WTC11 (cell line): Measurements from ENCODE around the gene MMP24. TPM values are rescaled to one million over a fixed set of nuclear protein-coding genes. Genes with fewer than 3 reads are reported as not detected.

Experiments used
- ATAC-seq: fragments of 200-7000 bp; cut with Tn5 transposase; 2 replicates; pipeline ENCODE4 v1.10.0; 2021; ENCODE audit warnings: mild to moderate bottlenecking, moderate library complexity
- CTCF ChIA-PET: fragments of 300-600 bp; sonication (Branson Sonifier 250); formaldehyde crosslinking; loops from one replicate; lab custom pipeline; 2021; ENCODE audit warnings: antibody characterized with exemption; lab: Charles Lee
- POLR2A ChIA-PET: fragments of 350-600 bp; sonication (Branson Sonifier 250); formaldehyde crosslinking; loops from one replicate; lab custom pipeline; 2021; ENCODE audit warnings: antibody characterized with exemption; lab: Charles Lee
- DNase-seq: peaks from one replicate; pipeline ENCODE4 v3.0.0; 2021; ENCODE audit warnings: low spot score
- H3K27ac Mint-ChIP-seq: 2 replicates; pipeline ENCODE4 v1.8.0; 2021; ENCODE audit warnings: mixed read lengths
- H3K27me3 Mint-ChIP-seq: 2 replicates; pipeline ENCODE4 v1.8.0; 2021; ENCODE audit warnings: low read depth, mild to moderate bottlenecking, moderate library complexity, mixed read lengths
- H3K36me3 Mint-ChIP-seq: 2 replicates; pipeline ENCODE4 v1.8.0; 2021; ENCODE audit warnings: mixed read lengths
- H3K4me1 Mint-ChIP-seq: 2 replicates; pipeline ENCODE4 v1.8.0; 2022; ENCODE audit warnings: mixed read lengths
- H3K4me3 Mint-ChIP-seq: 2 replicates; pipeline ENCODE4 v1.8.0; 2021; ENCODE audit warnings: mild to moderate bottlenecking, moderate library complexity, mixed read lengths
- H3K9me3 Mint-ChIP-seq: 2 replicates; pipeline ENCODE4 v1.8.0; 2021; ENCODE audit warnings: mixed read lengths
- CREM ChIP-seq: sonication (generic); formaldehyde crosslinking; IDR thresholded peaks from 2 replicates; pipeline ENCODE4 v1.8.1; 2022; ENCODE audit warnings: mild to moderate bottlenecking, missing genetic modification reagents, moderate library complexity
- FOXJ3 ChIP-seq: sonication (generic); formaldehyde crosslinking; IDR thresholded peaks from 2 replicates; pipeline ENCODE4 v1.9.0; 2021; ENCODE audit warnings: missing genetic modification reagents, mild to moderate bottlenecking, borderline replicate concordance
- FOXP1 ChIP-seq: sonication (generic); formaldehyde crosslinking; IDR thresholded peaks from 2 replicates; pipeline ENCODE4 v1.8.0; 2022; ENCODE audit warnings: missing genetic modification reagents, mild to moderate bottlenecking, moderate library complexity, borderline replicate concordance
- GRHL2 ChIP-seq: fragments of 250-450 bp; sonication (Bioruptor Pico); IDR thresholded peaks from 2 replicates; pipeline ENCODE4 v1.8.0; 2022; ENCODE audit warnings: mild to moderate bottlenecking, moderate library complexity; ENCODE audit not compliant: insufficient replicate concordance, severe bottlenecking
- GTF2I ChIP-seq: fragments of 250-450 bp; sonication (Bioruptor Pico); conservative IDR thresholded peaks from 2 replicates; pipeline ENCODE4 v1.4.0; 2021; ENCODE audit warnings: mild to moderate bottlenecking
- PRRX2 ChIP-seq: fragments of 250-450 bp; sonication (Bioruptor Pico); IDR thresholded peaks from 2 replicates; pipeline ENCODE4 v1.8.0; 2021; ENCODE audit warnings: mild to moderate bottlenecking
- RORB ChIP-seq: fragments of 250-450 bp; sonication (Bioruptor Pico); IDR thresholded peaks from 2 replicates; pipeline ENCODE4 v1.9.0; 2021; ENCODE audit warnings: mild to moderate bottlenecking
- SMAD3 ChIP-seq: sonication (generic); formaldehyde crosslinking; IDR thresholded peaks from 2 replicates; pipeline ENCODE4 v1.8.0; 2022; ENCODE audit warnings: missing genetic modification reagents, mild to moderate bottlenecking, borderline replicate concordance
- SOX15 ChIP-seq: fragments of 250-450 bp; sonication (Bioruptor Pico); IDR thresholded peaks from 2 replicates; pipeline ENCODE4 v1.9.0; 2021; ENCODE audit warnings: mild to moderate bottlenecking
- SP1 ChIP-seq: sonication (generic); formaldehyde crosslinking; conservative IDR thresholded peaks from 2 replicates; pipeline ENCODE4 v1.8.1; 2022; ENCODE audit warnings: missing genetic modification reagents
- ZNF138 ChIP-seq: sonication (generic); formaldehyde crosslinking; conservative IDR thresholded peaks from 2 replicates; pipeline ENCODE4 v1.8.1; 2022; ENCODE audit warnings: mild to moderate bottlenecking, moderate library complexity, missing genetic modification reagents
- ZNF281 ChIP-seq: sonication (generic); formaldehyde crosslinking; IDR thresholded peaks from 2 replicates; pipeline ENCODE4 v1.8.0; 2023; ENCODE audit warnings: mild to moderate bottlenecking, missing genetic modification reagents
- ZNF425 ChIP-seq: fragments of 250-450 bp; sonication (Bioruptor Pico); conservative IDR thresholded peaks from 2 replicates; pipeline ENCODE4 v1.9.0; 2021; ENCODE audit warnings: mild to moderate bottlenecking
- total RNA-seq: library from RNA; stranded (reverse); gene quantifications from 3 replicates; pipeline ENCODE4 v1.2.3, GENCODE V29; 2021
- TF ChIP-seq, protein P1 (sequence below): sonication (generic); formaldehyde crosslinking; IDR thresholded peaks from 2 replicates; pipeline ENCODE4 v1.8.0; 2023; ENCODE audit warnings: missing genetic modification reagents
- TF ChIP-seq, protein P2 (sequence below): sonication (generic); formaldehyde crosslinking; IDR thresholded peaks from 2 replicates; pipeline ENCODE4 v1.8.1; 2023; ENCODE audit warnings: mild to moderate bottlenecking, moderate library complexity, missing genetic modification reagents
- TF ChIP-seq, protein P3 (sequence below): sonication (generic); formaldehyde crosslinking; IDR thresholded peaks from 2 replicates; pipeline ENCODE4 v1.8.0; 2022; ENCODE audit warnings: mild to moderate bottlenecking, missing genetic modification reagents
- TF ChIP-seq, protein P4 (sequence below): sonication (generic); formaldehyde crosslinking; conservative IDR thresholded peaks from 2 replicates; pipeline ENCODE4 v1.8.1; 2023; ENCODE audit warnings: mild to moderate bottlenecking, low read depth, missing genetic modification reagents, moderate library complexity

Gene MMP24
- total RNA-seq, 1 experiment from 2014 or later = 16.8 TPM

DNA sequence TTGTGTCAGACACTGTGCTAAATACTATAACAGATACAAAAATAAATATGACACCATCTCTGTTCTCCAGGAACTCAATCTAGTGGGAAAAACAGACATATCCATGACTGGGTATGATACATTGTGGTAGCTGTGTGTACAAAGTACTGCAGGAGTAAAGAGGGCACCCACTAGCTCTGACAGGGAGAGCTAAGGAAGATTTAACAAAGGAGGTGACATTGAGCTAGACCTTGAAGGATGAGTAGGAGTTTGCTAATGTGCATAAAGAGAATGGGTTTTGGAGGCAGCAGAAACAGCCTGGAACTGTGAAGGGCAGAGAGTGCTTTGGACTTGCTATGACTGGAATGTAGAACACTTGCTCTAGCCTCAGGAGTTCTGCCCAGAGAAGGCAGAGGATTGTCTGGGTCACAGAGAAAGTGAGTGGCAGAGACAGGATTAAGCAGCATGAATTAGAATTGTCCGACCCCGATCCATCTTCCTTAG is 14.4 kb downstream of the MMP24 start (continued):
- TF ChIP-seq ZNF281 (no peak), FOXP1 (CRISPR knock-in tag) (no peak), CREM (CRISPR knock-in tag) (no peak), GTF2I (no peak), PRRX2 (CRISPR knock-in tag) (no peak), SP1 (CRISPR knock-in tag) (no peak), ZNF138 (CRISPR knock-in tag) (no peak), ZNF425 (CRISPR knock-in tag) (no peak), SOX15 (no peak), RORB (CRISPR knock-in tag) (no peak)
- TF ChIP-seq, protein P1, sequence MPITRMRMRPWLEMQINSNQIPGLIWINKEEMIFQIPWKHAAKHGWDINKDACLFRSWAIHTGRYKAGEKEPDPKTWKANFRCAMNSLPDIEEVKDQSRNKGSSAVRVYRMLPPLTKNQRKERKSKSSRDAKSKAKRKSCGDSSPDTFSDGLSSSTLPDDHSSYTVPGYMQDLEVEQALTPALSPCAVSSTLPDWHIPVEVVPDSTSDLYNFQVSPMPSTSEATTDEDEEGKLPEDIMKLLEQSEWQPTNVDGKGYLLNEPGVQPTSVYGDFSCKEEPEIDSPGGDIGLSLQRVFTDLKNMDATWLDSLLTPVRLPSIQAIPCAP = no peak

DNA sequence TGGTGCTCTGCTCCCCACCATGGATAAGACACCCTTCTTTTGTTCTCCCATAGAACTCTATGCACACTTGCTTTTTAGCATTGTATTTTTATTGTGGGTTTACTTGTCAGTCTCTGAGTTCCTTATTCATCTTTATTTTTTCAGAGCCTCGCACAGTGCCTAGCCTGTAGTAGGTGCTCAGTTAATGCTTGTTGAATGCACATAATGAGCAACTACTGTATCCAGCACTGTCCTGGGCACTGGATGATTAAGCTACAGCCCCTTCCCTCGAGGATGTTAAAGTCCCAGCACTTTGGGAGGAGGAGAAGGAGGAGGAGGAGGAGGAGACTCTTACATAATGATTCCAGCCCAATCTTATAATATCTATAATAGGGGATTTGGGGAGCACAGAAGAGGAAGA is 16.8 kb downstream of the MMP24 start:
- DNase-seq = no peak
- TF ChIP-seq GTF2I = no peak
- no peak for TF ChIP-seq CREM (CRISPR knock-in tag)
- TF ChIP-seq, protein P2, sequence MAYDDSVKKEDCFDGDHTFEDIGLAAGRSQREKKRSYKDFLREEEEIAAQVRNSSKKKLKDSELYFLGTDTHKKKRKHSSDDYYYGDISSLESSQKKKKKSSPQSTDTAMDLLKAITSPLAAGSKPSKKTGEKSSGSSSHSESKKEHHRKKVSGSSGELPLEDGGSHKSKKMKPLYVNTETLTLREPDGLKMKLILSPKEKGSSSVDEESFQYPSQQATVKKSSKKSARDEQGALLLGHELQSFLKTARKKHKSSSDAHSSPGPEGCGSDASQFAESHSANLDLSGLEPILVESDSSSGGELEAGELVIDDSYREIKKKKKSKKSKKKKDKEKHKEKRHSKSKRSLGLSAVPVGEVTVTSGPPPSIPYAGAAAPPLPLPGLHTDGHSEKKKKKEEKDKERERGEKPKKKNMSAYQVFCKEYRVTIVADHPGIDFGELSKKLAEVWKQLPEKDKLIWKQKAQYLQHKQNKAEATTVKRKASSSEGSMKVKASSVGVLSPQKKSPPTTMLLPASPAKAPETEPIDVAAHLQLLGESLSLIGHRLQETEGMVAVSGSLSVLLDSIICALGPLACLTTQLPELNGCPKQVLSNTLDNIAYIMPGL = no peak
- TF ChIP-seq, protein P3, sequence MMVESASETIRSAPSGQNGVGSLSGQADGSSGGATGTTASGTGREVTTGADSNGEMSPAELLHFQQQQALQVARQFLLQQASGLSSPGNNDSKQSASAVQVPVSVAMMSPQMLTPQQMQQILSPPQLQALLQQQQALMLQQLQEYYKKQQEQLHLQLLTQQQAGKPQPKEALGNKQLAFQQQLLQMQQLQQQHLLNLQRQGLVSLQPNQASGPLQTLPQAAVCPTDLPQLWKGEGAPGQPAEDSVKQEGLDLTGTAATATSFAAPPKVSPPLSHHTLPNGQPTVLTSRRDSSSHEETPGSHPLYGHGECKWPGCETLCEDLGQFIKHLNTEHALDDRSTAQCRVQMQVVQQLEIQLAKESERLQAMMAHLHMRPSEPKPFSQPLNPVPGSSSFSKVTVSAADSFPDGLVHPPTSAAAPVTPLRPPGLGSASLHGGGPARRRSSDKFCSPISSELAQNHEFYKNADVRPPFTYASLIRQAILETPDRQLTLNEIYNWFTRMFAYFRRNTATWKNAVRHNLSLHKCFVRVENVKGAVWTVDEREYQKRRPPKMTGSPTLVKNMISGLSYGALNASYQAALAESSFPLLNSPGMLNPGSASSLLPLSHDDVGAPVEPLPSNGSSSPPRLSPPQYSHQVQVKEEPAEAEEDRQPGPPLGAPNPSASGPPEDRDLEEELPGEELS = no peak
- no peak for TF ChIP-seq FOXP1 (CRISPR knock-in tag)
- TF ChIP-seq, protein P4, sequence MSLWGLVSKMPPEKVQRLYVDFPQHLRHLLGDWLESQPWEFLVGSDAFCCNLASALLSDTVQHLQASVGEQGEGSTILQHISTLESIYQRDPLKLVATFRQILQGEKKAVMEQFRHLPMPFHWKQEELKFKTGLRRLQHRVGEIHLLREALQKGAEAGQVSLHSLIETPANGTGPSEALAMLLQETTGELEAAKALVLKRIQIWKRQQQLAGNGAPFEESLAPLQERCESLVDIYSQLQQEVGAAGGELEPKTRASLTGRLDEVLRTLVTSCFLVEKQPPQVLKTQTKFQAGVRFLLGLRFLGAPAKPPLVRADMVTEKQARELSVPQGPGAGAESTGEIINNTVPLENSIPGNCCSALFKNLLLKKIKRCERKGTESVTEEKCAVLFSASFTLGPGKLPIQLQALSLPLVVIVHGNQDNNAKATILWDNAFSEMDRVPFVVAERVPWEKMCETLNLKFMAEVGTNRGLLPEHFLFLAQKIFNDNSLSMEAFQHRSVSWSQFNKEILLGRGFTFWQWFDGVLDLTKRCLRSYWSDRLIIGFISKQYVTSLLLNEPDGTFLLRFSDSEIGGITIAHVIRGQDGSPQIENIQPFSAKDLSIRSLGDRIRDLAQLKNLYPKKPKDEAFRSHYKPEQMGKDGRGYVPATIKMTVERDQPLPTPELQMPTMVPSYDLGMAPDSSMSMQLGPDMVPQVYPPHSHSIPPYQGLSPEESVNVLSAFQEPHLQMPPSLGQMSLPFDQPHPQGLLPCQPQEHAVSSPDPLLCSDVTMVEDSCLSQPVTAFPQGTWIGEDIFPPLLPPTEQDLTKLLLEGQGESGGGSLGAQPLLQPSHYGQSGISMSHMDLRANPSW (CRISPR knock-in tag) = no peak
- TF ChIP-seq FOXJ3 = no peak
- no peak for TF ChIP-seq SMAD3 (CRISPR knock-in tag)
- no peak for TF ChIP-seq GRHL2 (CRISPR knock-in tag)
- no peak for TF ChIP-seq ZNF425 (CRISPR knock-in tag)

More for the DNA sequence above, 16.8 kb downstream of the MMP24 start:
- Mint-ChIP-seq H3K27ac (no peak overlapping the region), H3K27me3 (no peaks in the 10 kb centered on the region), H3K4me1 (peaks cover 24% of the 10 kb centered on the region), H3K36me3 (no peaks in the 10 kb centered on the region), H3K9me3 (no peaks in the 10 kb centered on the region), H3K4me3 (no peak overlapping the region)
- ChIA-PET CTCF (interaction anchor here (1.6 kb wide), 1 partner anchor 98 kb away, joined by 5 read pairs; no protein-coding TSS in a partner anchor), POLR2A (no interaction called here)
- no peak for ATAC-seq
